ENCODE results near the gene C14orf119. TPM values are rescaled to one million over a fixed set of nuclear protein-coding genes. Genes with fewer than 3 reads are reported as not detected.
A peak's percentile ranks its signal among the peaks of the same experiment; 100 is the strongest.
"Not testable (repeated sequence)": the region's sequence is repeated elsewhere in the genome, so short reads cannot be mapped to it uniquely, and the experiment has no call there.

C14orf119 gene
- total RNA-seq, 1 donor from 2014 or later, result 32.2 TPM

- DNase-seq (ENCODE audit: low spot score) (no peak), ATAC-seq (no peak)
- intact Hi-C loops (cut with DNase I), result no loop called here
Observed at GRCh38 chr14:23104070-23104590, 8.8 kb downstream of the C14orf119 start.

- DNase-seq (ENCODE audit: low spot score) (no peak), ATAC-seq (no peak)
- intact Hi-C loops (cut with DNase I), result no loop called here
Observed at GRCh38 chr14:23104591-23105347, 9.5 kb downstream of the C14orf119 start, which contains the start of gene CIROP. Gene CIROP, minus strand, starts transcription at chr14:23104989. Its CDS starts 69 bp downstream, at chr14:23104920.

- intact Hi-C loops (cut with DNase I), result no loop called here
- DNase-seq (ENCODE audit: low spot score), result no peak
- ATAC-seq, result no peak
Observed at GRCh38 chr14:23105348-23105824, 10.1 kb downstream of the C14orf119 start.

GRCh38 chr14:23106747-23107045, 11.4 kb downstream of the C14orf119 start:
- ATAC-seq, result no peak
- DNase-seq (ENCODE audit: low spot score), result no peak
- intact Hi-C loops (cut with DNase I), result no loop called here

GRCh38 chr14:23107620-23108019, 12.3 kb downstream of the C14orf119 start:
- ATAC-seq; intact Hi-C loops (cut with DNase I); DNase-seq (ENCODE audit: low spot score): not testable (repeated sequence)

- intact Hi-C loops (cut with DNase I); ATAC-seq: not testable (repeated sequence)
Observed at GRCh38 chr14:23108169-23108568, 12.9 kb downstream of the C14orf119 start.

GRCh38 chr14:23109769-23110168, 14.5 kb downstream of the C14orf119 start:
- intact Hi-C loops (cut with DNase I), result no loop called here
- ATAC-seq (no peak), DNase-seq (ENCODE audit: low spot score) (no peak)

More at GRCh38 chr14:23108169-23108568, 12.9 kb downstream of the C14orf119 start:
- not testable (repeated sequence) for DNase-seq (ENCODE audit: low spot score)

- DNase-seq (ENCODE audit: low spot score) (no peak), ATAC-seq (no peak)
- intact Hi-C loops (cut with DNase I), result no loop called here
Observed at GRCh38 chr14:23110579-23111365, 15.5 kb downstream of the C14orf119 start.

GRCh38 chr14:23112359-23113178, 17.3 kb downstream of the C14orf119 start:
- ATAC-seq (peak; percentile 4), DNase-seq (ENCODE audit: low spot score) (no peak)
- intact Hi-C loops (cut with DNase I), result no loop called here

- intact Hi-C loops (cut with DNase I), result no loop called here
- DNase-seq (ENCODE audit: low spot score) (no peak), ATAC-seq (no peak)
Observed at GRCh38 chr14:23113431-23114119, 18.3 kb downstream of the C14orf119 start.

GRCh38 chr14:23114120-23114458, 18.8 kb downstream of the C14orf119 start:
- DNase-seq (ENCODE audit: low spot score), result no peak
- intact Hi-C loops (cut with DNase I), result no loop called here
- ATAC-seq, result no peak

GRCh38 chr14:23114669-23115038, 19.3 kb downstream of the C14orf119 start:
- no peak for DNase-seq (ENCODE audit: low spot score)
- intact Hi-C loops (cut with DNase I), result no loop called here
- peak; percentile 14 for ATAC-seq

- ATAC-seq (peak; percentile 53), DNase-seq (ENCODE audit: low spot score) (no peak)
- intact Hi-C loops (cut with DNase I), result no loop called here
Observed at GRCh38 chr14:23115039-23115731, 19.9 kb downstream of the C14orf119 start.

GRCh38 chr14:23115918-23116317, 20.6 kb downstream of the C14orf119 start:
- DNase-seq (ENCODE audit: low spot score), result no peak
- no peak for ATAC-seq
- intact Hi-C loops (cut with DNase I), result no loop called here

- ATAC-seq, result no peak
- DNase-seq (ENCODE audit: low spot score), result no peak
- intact Hi-C loops (cut with DNase I), result no loop called here
Observed at GRCh38 chr14:23117371-23118020, 22.2 kb downstream of the C14orf119 start.

GRCh38 chr14:23118506-23119362, 23.4 kb downstream of the C14orf119 start, which contains the start of gene CEBPE:
Gene CEBPE, minus strand, starts transcription at chr14:23119255. Its CDS starts 164 bp downstream, at chr14:23119091.
- no peak for DNase-seq (ENCODE audit: low spot score)
- intact Hi-C loops (cut with DNase I), result no loop called here
- ATAC-seq, result no peak
